CD8-positive, alpha-beta memory T cell (primary cell): ENCODE measurements around the gene LITAF. TPM values are rescaled to one million over a fixed set of nuclear protein-coding genes. Genes with fewer than 3 reads are reported as not detected.

Experiments used
- CTCF ChIA-PET: fragments of 350-600 bp; sonication (Branson Sonifier 250); formaldehyde crosslinking; loops from one replicate; lab custom pipeline; 2021; ENCODE audit warnings: antibody characterized with exemption; lab: Charles Lee
- POLR2A ChIA-PET: fragments of 350-600 bp; sonication (Branson Sonifier 250); formaldehyde crosslinking; loops from one replicate; lab custom pipeline; 2021; ENCODE audit warnings: antibody characterized with exemption; lab: Charles Lee
- DNase-seq, 5 donors: peaks; one replicate each; pipeline versions ENCODE4 v3.0.0 to v3.0.0-alpha.2; 2020 to 2022; ENCODE audit warnings: mixed read lengths in 1 of 5
- H3K27ac ChIP-seq: one replicate; pipeline ENCODE4 v1.7.0; 2013; ENCODE audit warnings: low read depth, mild to moderate bottlenecking, low read length, moderate library complexity
- H3K27me3 ChIP-seq: 2 replicates; pipeline ENCODE4 v1.7.0; 2013; ENCODE audit warnings: low read length, mild to moderate bottlenecking; ENCODE audit not compliant: insufficient read depth, poor library complexity, severe bottlenecking
- H3K36me3 ChIP-seq: 2 replicates; pipeline ENCODE4 v1.7.0; 2013; ENCODE audit warnings: mild to moderate bottlenecking, low read length, moderate library complexity; ENCODE audit not compliant: insufficient read depth
- H3K4me1 ChIP-seq: 2 replicates; pipeline ENCODE4 v1.7.0; 2013; ENCODE audit warnings: mild to moderate bottlenecking, low read length, moderate library complexity; ENCODE audit not compliant: insufficient read depth
- H3K4me3 ChIP-seq: 2 replicates; pipeline ENCODE4 v1.7.0; 2013; ENCODE audit warnings: mild to moderate bottlenecking, low read length
- H3K9me3 ChIP-seq: 2 replicates; pipeline ENCODE4 v1.7.0; 2013; ENCODE audit warnings: mild to moderate bottlenecking, low read length
- H3K27ac Mint-ChIP-seq, 8 donors: one replicate each; pipeline ENCODE4 v1.8.0; 2020 to 2021; ENCODE audit warnings: mixed read lengths in 8 of 8, mild to moderate bottlenecking in 6 of 8, inconsistent platforms in 3 of 8, moderate library complexity in 3 of 8
- H3K27me3 Mint-ChIP-seq, 2 donors: one replicate each; pipeline ENCODE4 v1.8.0; 2020 to 2021; ENCODE audit warnings: mixed read lengths in 2 of 2, mild to moderate bottlenecking in 1 of 2, moderate library complexity in 1 of 2
- H3K36me3 Mint-ChIP-seq, 3 donors: one replicate each; pipeline ENCODE4 v1.8.0; 2020 to 2021; ENCODE audit warnings: mixed read lengths in 3 of 3, inconsistent platforms in 1 of 3, mild to moderate bottlenecking in 1 of 3
- H3K4me1 Mint-ChIP-seq, 3 donors: one replicate each; pipeline ENCODE4 v1.8.0; 2020 to 2021; ENCODE audit warnings: mixed read lengths in 3 of 3, inconsistent platforms in 1 of 3, mild to moderate bottlenecking in 1 of 3
- H3K4me3 Mint-ChIP-seq, 7 donors: one replicate each; pipeline ENCODE4 v1.8.0; 2020 to 2021; ENCODE audit warnings: mixed read lengths in 7 of 7, mild to moderate bottlenecking in 6 of 7, moderate library complexity in 4 of 7, inconsistent platforms in 2 of 7
- H3K9me3 Mint-ChIP-seq, 5 donors: one replicate each; pipeline ENCODE4 v1.8.0; 2020 to 2022; ENCODE audit warnings: mixed read lengths in 5 of 5, mild to moderate bottlenecking in 3 of 5, moderate library complexity in 2 of 5, inconsistent platforms in 1 of 5
- polyA plus RNA-seq: library from polyadenylated mRNA; unstranded; fragments of 300-500 nt; fragmentation: Illumina TruSeq; gene quantifications from one replicate; pipeline ENCODE4 v1.2.3, GENCODE V29; 2021
- total RNA-seq, 2 experiments: library from RNA; stranded (reverse); gene quantifications; one replicate each; pipeline ENCODE4 v1.2.3, GENCODE V29; 2021

LITAF gene
- total and polyA plus RNA-seq, 3 experiments from 2014 or later: 199 to 629 (median 201) TPM

DNA sequence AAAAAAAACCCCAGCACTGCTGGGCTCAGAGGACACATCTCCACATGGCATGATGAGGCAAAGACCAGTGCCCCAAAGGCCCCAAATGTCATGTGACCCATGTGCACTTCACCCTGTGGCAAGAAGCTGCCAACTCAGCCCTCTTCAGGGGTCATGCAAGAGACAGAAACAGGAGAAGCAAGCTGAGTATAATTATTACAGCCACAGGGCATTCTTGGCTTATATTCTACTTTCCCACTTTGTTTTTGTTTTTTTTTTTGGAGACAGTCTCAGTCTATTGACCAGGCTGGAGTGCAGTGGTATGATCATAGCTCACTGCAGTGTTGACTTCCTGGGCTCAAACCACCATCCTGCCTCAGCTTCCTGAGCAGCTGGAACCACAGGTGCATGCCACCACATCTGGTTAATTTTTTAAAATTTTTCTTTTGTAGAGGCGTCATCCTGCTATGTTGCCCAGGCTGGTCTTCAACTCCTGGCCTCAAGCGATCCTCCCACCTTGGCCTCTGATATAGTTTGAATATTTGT, 32.7 kb upstream of the LITAF start:
- Histone ChIP-seq H3K9me3 (peaks cover 6% of the 10 kb centered on the region), H3K4me3 (peak overlapping the region; percentile 5), H3K36me3 (no peaks in the 10 kb centered on the region), H3K27ac (peak overlapping the region; percentile 6), H3K4me1 (peaks cover 80% of the 10 kb centered on the region), H3K27me3 (no peaks in the 10 kb centered on the region)
- Mint-ChIP-seq H3K27me3 (no peaks in the 10 kb centered on the region), H3K4me1 (peaks cover 52 to 75% (median 58%) of the 10 kb centered on the region in 3 donors), H3K27ac (peak overlapping the region; percentile 91 to 98 (median 96)), H3K4me3 (peak overlapping the region; percentile 1 to 79 (median 74)), H3K9me3 (peaks cover 0 to 2% (median 0%) of the 10 kb centered on the region in 5 donors), H3K36me3 (peaks cover 0 to 3% (median 0%) of the 10 kb centered on the region in 3 donors)
- peak in 4 of 5 donors; percentile 13 to 68 (median 58) for DNase-seq
- ChIA-PET POLR2A (interaction anchor here (0.6 to 1.5 kb wide), 7 partner anchors 16 to 53 kb away, joined by 3 to 13 read pairs (median 4); partner anchors contain the start of gene LITAF), CTCF (interaction anchor here (0.8 to 1.9 kb wide), 10 partner anchors 11 to 87 kb away, joined by 3 to 11 read pairs (median 4); partner anchors contain the start of gene LITAF)

DNA sequence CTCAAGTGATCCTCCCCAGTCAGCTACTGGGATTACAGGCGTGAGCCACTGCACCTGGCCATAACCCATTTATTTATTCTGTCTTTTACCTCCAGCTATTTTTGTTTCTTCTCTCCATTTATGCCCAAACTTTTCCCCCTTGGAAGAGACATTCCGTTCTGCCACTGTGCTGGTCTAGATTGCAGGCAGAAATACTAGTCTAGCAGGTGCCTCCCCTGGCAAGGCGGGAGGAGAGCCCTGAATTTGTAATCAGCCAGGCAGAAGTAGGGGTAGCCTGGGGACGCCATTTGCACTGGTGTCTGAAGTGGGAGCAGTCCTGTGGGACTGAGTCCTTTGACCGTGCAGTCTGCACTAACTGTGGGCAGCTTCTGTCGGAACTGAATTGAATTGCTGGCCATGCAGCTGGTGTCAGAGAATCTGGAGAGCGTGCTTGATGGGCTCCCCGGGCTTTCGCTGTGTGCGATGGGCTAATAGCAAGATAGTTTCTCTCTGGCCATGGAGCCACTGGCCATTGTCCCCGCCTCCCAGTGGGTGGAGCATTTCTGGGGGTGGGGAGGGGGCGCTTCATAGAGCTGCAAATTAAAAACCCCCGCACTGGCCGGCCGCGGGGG, 31.5 kb upstream of the LITAF start:
- POLR2A ChIA-PET: interaction anchor here (0.6 to 1.1 kb wide), 2 partner anchors 8 to 49 kb away, joined by 3 to 5 read pairs; no protein-coding TSS in a partner anchor
- no peak overlapping the region for H3K27ac ChIP-seq

DNA sequence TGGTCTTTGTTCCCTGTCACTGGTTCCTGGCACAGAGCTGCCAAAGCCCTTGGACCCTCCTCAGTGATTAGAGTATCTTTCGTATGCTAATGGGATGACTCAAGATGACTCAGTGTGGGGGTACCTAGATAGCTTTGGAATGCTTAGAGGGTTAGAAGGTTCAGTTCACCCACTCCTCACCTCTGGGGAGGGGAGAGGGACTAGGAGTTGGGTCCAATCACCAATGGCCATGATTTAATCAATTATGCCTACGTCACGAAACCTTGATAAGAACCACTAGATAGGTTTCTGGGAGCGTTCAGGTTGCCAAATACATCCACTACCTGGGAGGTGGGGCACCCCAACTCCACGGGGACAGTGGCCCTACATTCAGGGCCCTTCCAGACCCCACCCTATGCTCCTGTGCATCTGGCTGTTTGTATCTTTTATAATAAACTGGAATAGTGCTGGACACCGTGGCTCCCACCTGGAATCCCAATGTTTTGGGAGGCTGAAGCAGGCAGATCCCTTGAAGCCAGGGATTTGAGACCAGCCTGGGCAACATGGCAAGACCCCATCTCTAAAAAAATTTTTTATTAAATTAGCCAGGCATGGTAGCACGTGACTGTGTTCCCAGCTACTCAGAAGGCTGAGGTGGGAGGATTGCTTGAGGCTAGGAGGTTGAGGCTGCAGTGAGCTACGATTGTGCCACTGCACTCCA, 29.2 kb upstream of the LITAF start:
- Mint-ChIP-seq H3K27me3 (peaks cover 0 to 2% of the 10 kb centered on the region in 2 donors), H3K27ac (peak overlapping the region in 2 of 8 donors; percentile 27 to 72), H3K36me3 (peaks cover 0 to 3% (median 0%) of the 10 kb centered on the region in 3 donors), H3K9me3 (peaks cover 0 to 2% (median 0%) of the 10 kb centered on the region in 5 donors), H3K4me1 (peaks cover 44 to 60% (median 47%) of the 10 kb centered on the region in 3 donors), H3K4me3 (peak overlapping the region in 1 of 7 donors; percentile 38)
- Histone ChIP-seq H3K27me3 (no peaks in the 10 kb centered on the region), H3K36me3 (no peaks in the 10 kb centered on the region), H3K9me3 (peaks cover 6% of the 10 kb centered on the region), H3K4me3 (no peak overlapping the region), H3K27ac (no peak overlapping the region), H3K4me1 (peaks cover 56% of the 10 kb centered on the region)
- CTCF ChIA-PET: interaction anchor here (1.0 to 1.6 kb wide), 2 partner anchors 9 to 84 kb away, joined by 3 to 7 read pairs; no protein-coding TSS in a partner anchor
- DNase-seq: no peak
- POLR2A ChIA-PET: interaction anchor here (0.9 kb wide), 1 partner anchor 11 kb away, joined by 4 read pairs; no protein-coding TSS in a partner anchor

More for the DNA sequence above, 31.5 kb upstream of the LITAF start:
- Mint-ChIP-seq H3K4me1 (peaks cover 57 to 75% (median 62%) of the 10 kb centered on the region in 3 donors), H3K9me3 (peaks cover 0 to 2% (median 0%) of the 10 kb centered on the region in 5 donors), H3K36me3 (peaks cover 0 to 3% (median 0%) of the 10 kb centered on the region in 3 donors), H3K27ac (peak overlapping the region; percentile 3 to 98 (median 50)), H3K27me3 (peaks cover 0 to 2% of the 10 kb centered on the region in 2 donors), H3K4me3 (peak overlapping the region in 3 of 7 donors; percentile 9 to 20 (median 15))
- H3K4me3 ChIP-seq: no peak overlapping the region
- H3K36me3 ChIP-seq: no peaks in the 10 kb centered on the region
- H3K27me3 ChIP-seq: no peaks in the 10 kb centered on the region
- peaks cover 77% of the 10 kb centered on the region for H3K4me1 ChIP-seq
- no peak for DNase-seq
- peaks cover 6% of the 10 kb centered on the region for H3K9me3 ChIP-seq
- CTCF ChIA-PET: interaction anchor here (1.2 to 1.9 kb wide), 4 partner anchors 10 to 86 kb away, joined by 4 to 8 read pairs (median 4); no protein-coding TSS in a partner anchor

DNA sequence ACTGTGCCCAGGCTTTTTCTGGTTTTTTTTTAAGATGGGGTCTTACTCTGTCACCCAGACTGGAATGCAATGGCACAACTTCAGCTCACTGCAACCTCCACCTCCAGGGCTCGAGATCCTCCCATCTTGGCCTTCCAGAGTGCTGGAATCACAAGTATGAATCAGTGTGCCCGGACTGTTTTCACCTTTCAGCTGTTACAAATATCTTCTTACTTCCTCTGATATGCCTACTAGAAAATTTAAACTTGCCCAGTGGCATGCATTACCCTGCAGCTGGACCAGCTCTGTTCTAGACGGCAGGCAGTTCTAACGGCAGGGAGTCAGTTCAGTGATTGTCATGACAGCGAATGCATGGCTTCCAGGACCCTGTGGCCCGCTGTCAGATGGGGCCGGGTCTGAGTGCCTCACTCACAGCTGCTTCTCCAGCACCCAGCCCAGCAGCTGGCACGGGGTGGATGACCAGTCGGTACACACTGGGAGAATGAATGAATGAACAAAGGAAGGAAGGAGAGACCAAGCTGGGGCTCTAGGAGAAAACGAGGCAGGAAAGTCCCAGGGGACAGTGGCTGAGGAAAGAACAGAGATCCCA, 28.0 kb upstream of the LITAF start:
- ChIA-PET CTCF (no interaction called here), POLR2A (interaction anchor here (0.5 kb wide), 1 partner anchor 32 kb away, joined by 5 read pairs; no protein-coding TSS in a partner anchor)
- no peaks in the 10 kb centered on the region for H3K36me3 Mint-ChIP-seq
- peak overlapping the region in 2 of 7 donors; percentile 56 to 79 for H3K4me3 Mint-ChIP-seq
- no peaks in the 10 kb centered on the region for H3K36me3 ChIP-seq
- H3K27ac Mint-ChIP-seq: peak overlapping the region in 4 of 8 donors; percentile 35 to 70 (median 49)
- no peaks in the 10 kb centered on the region for H3K9me3 ChIP-seq
- no peak overlapping the region for H3K27ac ChIP-seq
- no peak for DNase-seq
- H3K27me3 Mint-ChIP-seq: peaks cover 0 to 2% of the 10 kb centered on the region in 2 donors
- H3K4me3 ChIP-seq: no peak overlapping the region
- H3K4me1 ChIP-seq: peaks cover 44% of the 10 kb centered on the region
- no peaks in the 10 kb centered on the region for H3K27me3 ChIP-seq
- H3K9me3 Mint-ChIP-seq: no peaks in the 10 kb centered on the region
- H3K4me1 Mint-ChIP-seq: peaks cover 36 to 49% (median 38%) of the 10 kb centered on the region in 3 donors

DNA sequence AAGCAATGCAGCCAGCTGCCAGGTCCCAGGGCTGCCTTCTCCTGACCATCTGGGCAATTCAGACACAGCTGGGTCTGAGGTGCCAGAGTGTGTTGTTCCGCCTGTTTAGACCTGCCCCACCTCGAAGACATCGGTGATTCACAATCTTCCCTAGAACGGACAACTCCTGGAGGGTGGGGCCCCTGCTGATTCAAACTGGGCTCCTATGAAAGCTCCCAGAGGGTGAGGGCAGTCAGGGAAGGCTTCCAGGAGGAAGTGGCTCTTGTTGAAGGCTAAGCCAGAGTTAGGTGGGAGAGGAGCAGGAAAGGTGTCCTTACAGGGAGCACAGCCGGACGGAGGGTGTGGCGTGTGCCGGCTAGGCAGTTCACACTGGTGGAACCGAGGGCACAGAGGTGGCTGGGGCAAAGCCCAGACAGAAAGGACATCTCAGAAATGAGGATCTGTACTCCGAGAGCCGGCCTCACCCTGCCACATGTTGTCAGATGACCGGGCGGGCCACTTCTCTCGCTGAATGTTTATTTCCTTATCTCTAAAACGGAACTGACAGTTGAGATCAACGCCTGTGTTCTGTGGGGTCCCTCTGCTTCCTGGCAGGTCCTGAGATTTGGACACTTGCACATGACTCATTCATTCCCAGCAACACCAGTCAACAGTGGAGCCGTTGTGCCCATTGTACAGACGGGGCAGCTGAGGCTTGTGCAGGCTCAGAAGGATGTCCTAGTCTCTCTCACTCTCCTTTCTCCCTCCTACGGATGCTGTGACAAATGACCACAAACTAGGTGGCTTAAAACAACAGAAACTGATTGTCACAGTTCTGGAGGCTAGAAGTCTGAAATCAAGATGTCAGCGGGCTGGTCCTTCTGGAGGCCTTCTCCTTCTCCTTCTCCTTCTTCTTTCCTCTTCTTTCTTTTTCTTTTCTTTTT, 26.9 kb upstream of the LITAF start:
- H3K4me3 Mint-ChIP-seq: peak overlapping the region in 5 of 7 donors; percentile 45 to 78 (median 55)
- H3K27ac Mint-ChIP-seq: peak overlapping the region in 7 of 8 donors; percentile 43 to 94 (median 76)
- peaks cover 34% of the 10 kb centered on the region for H3K4me1 ChIP-seq
- H3K27me3 ChIP-seq: no peaks in the 10 kb centered on the region
- ChIA-PET POLR2A (interaction anchor here (0.7 kb wide), 1 partner anchor 50 kb away, joined by 3 read pairs; no protein-coding TSS in a partner anchor), CTCF (no interaction called here)
- no peaks in the 10 kb centered on the region for H3K9me3 Mint-ChIP-seq
- peaks cover 30 to 42% (median 31%) of the 10 kb centered on the region in 3 donors for H3K4me1 Mint-ChIP-seq
- H3K27ac ChIP-seq: peak overlapping the region; percentile 13
- H3K36me3 Mint-ChIP-seq: no peaks in the 10 kb centered on the region
- DNase-seq: peak in 3 of 5 donors; percentile 6 to 10 (median 9)
- no peaks in the 10 kb centered on the region for H3K36me3 ChIP-seq
- peaks cover 0 to 2% of the 10 kb centered on the region in 2 donors for H3K27me3 Mint-ChIP-seq
- H3K4me3 ChIP-seq: no peak overlapping the region
- no peaks in the 10 kb centered on the region for H3K9me3 ChIP-seq

DNA sequence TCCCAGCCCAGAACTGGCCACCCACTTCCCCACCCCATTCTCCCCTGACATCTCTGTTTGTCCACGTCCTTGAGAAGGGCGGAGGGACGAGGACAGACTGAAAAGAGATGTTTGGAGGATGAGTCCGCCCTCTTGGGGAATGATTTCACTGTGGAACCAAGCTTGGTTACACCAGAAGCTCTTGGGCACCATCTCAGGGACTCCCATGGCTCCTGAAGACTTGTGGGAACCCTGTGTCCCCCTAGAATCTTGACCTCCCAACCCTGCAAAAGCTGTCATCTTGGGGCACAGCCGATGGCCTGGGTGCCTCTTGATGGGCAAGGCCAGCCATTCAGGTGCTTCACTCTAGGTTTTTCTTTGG, 25.9 kb upstream of the LITAF start:
- ChIA-PET POLR2A (no interaction called here), CTCF (interaction anchor here (1.0 kb wide), 1 partner anchor 9 kb away, joined by 3 read pairs; no protein-coding TSS in a partner anchor)
- H3K36me3 Mint-ChIP-seq: no peaks in the 10 kb centered on the region
- no peak overlapping the region for H3K27ac ChIP-seq
- H3K27me3 ChIP-seq: no peaks in the 10 kb centered on the region
- H3K27me3 Mint-ChIP-seq: peaks cover 0 to 2% of the 10 kb centered on the region in 2 donors
- H3K27ac Mint-ChIP-seq: peak overlapping the region in 3 of 8 donors; percentile 37 to 63 (median 41)
- H3K4me1 Mint-ChIP-seq: peaks cover 23 to 32% (median 27%) of the 10 kb centered on the region in 3 donors
- no peaks in the 10 kb centered on the region for H3K9me3 ChIP-seq
- H3K4me3 ChIP-seq: no peak overlapping the region
- H3K4me3 Mint-ChIP-seq: no peak overlapping the region
- DNase-seq: no peak
- peaks cover 24% of the 10 kb centered on the region for H3K4me1 ChIP-seq
- H3K36me3 ChIP-seq: no peaks in the 10 kb centered on the region
- H3K9me3 Mint-ChIP-seq: no peaks in the 10 kb centered on the region
